Neural cell (in vitro differentiated cells): ENCODE results near the gene WDR33. TPM values are rescaled to one million over a fixed set of nuclear protein-coding genes. Genes with fewer than 3 reads are reported as not detected.

ENCODE experiments used
- H2AFZ ChIP-seq: fragments of 200-600, 300-800 bp; sonication (generic), shearing (Covaris generic); 2 replicates; pipeline ENCODE4 v1.6.0; 2014; ENCODE audit warnings: low read depth, mild to moderate bottlenecking, antibody characterized with exemption, low read length, moderate library complexity
- H3F3A ChIP-seq: fragments of 200-600 bp; shearing (Covaris generic); 2 replicates; pipeline ENCODE4 v1.6.1; 2016; ENCODE audit warnings: mild to moderate bottlenecking, moderate library complexity, mixed read lengths, antibody characterized with exemption, low read length; ENCODE audit not compliant: insufficient read depth, poor library complexity, severe bottlenecking
- H3K27ac ChIP-seq: fragments of 200-600, 300-800 bp; sonication (generic), shearing (Covaris generic); 2 replicates; pipeline ENCODE4 v1.5.1; 2014; ENCODE audit warnings: mild to moderate bottlenecking, low read length, moderate library complexity
- H3K27me3 ChIP-seq: fragments of 300-800, 200-600 bp; sonication (generic), shearing (Covaris generic); 2 replicates; pipeline ENCODE4 v1.6.0; 2014; ENCODE audit warnings: mild to moderate bottlenecking, low read depth, low read length, moderate library complexity; ENCODE audit not compliant: insufficient read depth
- H3K36me3 ChIP-seq: fragments of 300-800, 200-600 bp; sonication (generic), shearing (Covaris generic); 2 replicates; pipeline ENCODE4 v1.5.1; 2014; ENCODE audit warnings: mild to moderate bottlenecking, antibody characterized with exemption, low read length, moderate library complexity; ENCODE audit not compliant: insufficient read depth
- H3K4me2 ChIP-seq: fragments of 300-800, 200-600 bp; sonication (generic), shearing (Covaris generic); 2 replicates; pipeline ENCODE4 v1.6.0; 2014; ENCODE audit warnings: mild to moderate bottlenecking, low read length
- H3K4me3 ChIP-seq: fragments of 300-800, 200-600 bp; sonication (generic), shearing (Covaris generic); 2 replicates; pipeline ENCODE4 v1.5.1; 2014; ENCODE audit warnings: mild to moderate bottlenecking, low read length, moderate library complexity
- H3K79me2 ChIP-seq: fragments of 200-600 bp; shearing (Covaris generic); replicated peaks from 2 replicates; pipeline ENCODE4 v1.6.0; 2014; ENCODE audit warnings: mild to moderate bottlenecking, low read length, moderate library complexity; ENCODE audit not compliant: insufficient read depth
- H3K9ac ChIP-seq: fragments of 300-800, 200-600 bp; sonication (generic), shearing (Covaris generic); 2 replicates; pipeline ENCODE4 v1.6.1; 2016; ENCODE audit warnings: mild to moderate bottlenecking, low read length, mixed read lengths
- H3K9me2 ChIP-seq: fragments of 200-600 bp; shearing (Covaris generic); 2 replicates; pipeline ENCODE4 v1.6.1; 2016; ENCODE audit warnings: mild to moderate bottlenecking, low read length, mixed read lengths; ENCODE audit not compliant: insufficient read depth
- H3K9me3 ChIP-seq: fragments of 200-600, 300-800 bp; sonication (generic), shearing (Covaris generic); 2 replicates; pipeline ENCODE4 v1.6.1; 2016; ENCODE audit warnings: mild to moderate bottlenecking, mixed run types, low read length, moderate library complexity, mixed read lengths
- H4K20me1 ChIP-seq: fragments of 200-600 bp; shearing (Covaris generic); 2 replicates; pipeline ENCODE4 v1.6.1; 2016; ENCODE audit warnings: mild to moderate bottlenecking, mixed run types; ENCODE audit not compliant: insufficient read depth
- EP300 ChIP-seq: fragments of 450-650 bp; conservative IDR thresholded peaks from 2 replicates; pipeline ENCODE4 v1.6.1; 2014; ENCODE audit warnings: antibody characterized with exemption, mild to moderate bottlenecking, moderate library complexity; ENCODE audit not compliant: poor library complexity, severe bottlenecking
- EZH2 ChIP-seq: fragments of 200-600, 300-800 bp; shearing (Covaris generic), sonication (generic); IDR thresholded peaks from 2 replicates; pipeline ENCODE4 v1.6.1; 2014; ENCODE audit warnings: antibody characterized with exemption, low read length, borderline replicate concordance, mild to moderate bottlenecking; ENCODE audit not compliant: insufficient read depth, poor library complexity, severe bottlenecking
- MXI1 ChIP-seq: fragments of 450-650 bp; conservative IDR thresholded peaks from 2 replicates; pipeline ENCODE4 v1.6.1; 2014; ENCODE audit warnings: antibody characterized with exemption, mild to moderate bottlenecking; ENCODE audit not compliant: poor library complexity, severe bottlenecking
- POLR2AphosphoS5 ChIP-seq: IDR thresholded peaks from 2 replicates; pipeline ENCODE4 v1.6.1; 2012
- RAD21 ChIP-seq: fragments of 450-650 bp; conservative IDR thresholded peaks from 2 replicates; pipeline ENCODE4 v1.6.1; 2014; ENCODE audit warnings: antibody characterized with exemption, mild to moderate bottlenecking, moderate library complexity
- SMC3 ChIP-seq: fragments of 450-650 bp; conservative IDR thresholded peaks from 2 replicates; pipeline ENCODE4 v1.6.1; 2014; ENCODE audit warnings: antibody characterized with exemption, mild to moderate bottlenecking, moderate library complexity; ENCODE audit not compliant: poor library complexity
- TAF1 ChIP-seq: IDR thresholded peaks from 2 replicates; pipeline ENCODE4 v1.6.1; 2012; ENCODE audit warnings: low read depth
- polyA plus RNA-seq: library from polyadenylated mRNA; depleted of rRNA; stranded (reverse); fragments of >200 nt; gene quantifications from 2 replicates; pipeline ENCODE4 v1.2.3, GENCODE V29; 2014
- TF ChIP-seq, protein P1 (sequence below): fragments of 450-650 bp; IDR thresholded peaks from 2 replicates; pipeline ENCODE4 v1.5.1; 2014; ENCODE audit warnings: antibody characterized with exemption, mild to moderate bottlenecking, moderate library complexity; ENCODE audit not compliant: poor library complexity, severe bottlenecking
- TF ChIP-seq, protein P2 (sequence below): IDR thresholded peaks from 2 replicates; pipeline ENCODE4 v1.6.1; 2012; ENCODE audit warnings: borderline replicate concordance

The WDR33 gene
- polyA plus RNA-seq, 1 donor from 2014 or later: 58.7 TPM

- Histone ChIP-seq H3K27ac (no peak overlapping the region), H3K4me2 (no peak overlapping the region), H3K36me3 (peaks cover 8% of the 10 kb centered on the region), H3K9ac (no peak overlapping the region), H3F3A (no peaks in the 10 kb centered on the region), H4K20me1 (no peaks in the 10 kb centered on the region), H2AFZ (no peak overlapping the region), H3K4me3 (no peak overlapping the region), H3K27me3 (no peaks in the 10 kb centered on the region), H3K79me2 (peaks cover 18% of the 10 kb centered on the region), H3K9me3 (no peaks in the 10 kb centered on the region), H3K9me2 (no peaks in the 10 kb centered on the region)
- TF ChIP-seq, protein P1, sequence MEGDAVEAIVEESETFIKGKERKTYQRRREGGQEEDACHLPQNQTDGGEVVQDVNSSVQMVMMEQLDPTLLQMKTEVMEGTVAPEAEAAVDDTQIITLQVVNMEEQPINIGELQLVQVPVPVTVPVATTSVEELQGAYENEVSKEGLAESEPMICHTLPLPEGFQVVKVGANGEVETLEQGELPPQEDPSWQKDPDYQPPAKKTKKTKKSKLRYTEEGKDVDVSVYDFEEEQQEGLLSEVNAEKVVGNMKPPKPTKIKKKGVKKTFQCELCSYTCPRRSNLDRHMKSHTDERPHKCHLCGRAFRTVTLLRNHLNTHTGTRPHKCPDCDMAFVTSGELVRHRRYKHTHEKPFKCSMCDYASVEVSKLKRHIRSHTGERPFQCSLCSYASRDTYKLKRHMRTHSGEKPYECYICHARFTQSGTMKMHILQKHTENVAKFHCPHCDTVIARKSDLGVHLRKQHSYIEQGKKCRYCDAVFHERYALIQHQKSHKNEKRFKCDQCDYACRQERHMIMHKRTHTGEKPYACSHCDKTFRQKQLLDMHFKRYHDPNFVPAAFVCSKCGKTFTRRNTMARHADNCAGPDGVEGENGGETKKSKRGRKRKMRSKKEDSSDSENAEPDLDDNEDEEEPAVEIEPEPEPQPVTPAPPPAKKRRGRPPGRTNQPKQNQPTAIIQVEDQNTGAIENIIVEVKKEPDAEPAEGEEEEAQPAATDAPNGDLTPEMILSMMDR: no peak
- no peak for TF ChIP-seq RAD21
These were observed 102.9 kb downstream of the WDR33 start for GRCh38 chr2:127707890-127708648.

DNA sequence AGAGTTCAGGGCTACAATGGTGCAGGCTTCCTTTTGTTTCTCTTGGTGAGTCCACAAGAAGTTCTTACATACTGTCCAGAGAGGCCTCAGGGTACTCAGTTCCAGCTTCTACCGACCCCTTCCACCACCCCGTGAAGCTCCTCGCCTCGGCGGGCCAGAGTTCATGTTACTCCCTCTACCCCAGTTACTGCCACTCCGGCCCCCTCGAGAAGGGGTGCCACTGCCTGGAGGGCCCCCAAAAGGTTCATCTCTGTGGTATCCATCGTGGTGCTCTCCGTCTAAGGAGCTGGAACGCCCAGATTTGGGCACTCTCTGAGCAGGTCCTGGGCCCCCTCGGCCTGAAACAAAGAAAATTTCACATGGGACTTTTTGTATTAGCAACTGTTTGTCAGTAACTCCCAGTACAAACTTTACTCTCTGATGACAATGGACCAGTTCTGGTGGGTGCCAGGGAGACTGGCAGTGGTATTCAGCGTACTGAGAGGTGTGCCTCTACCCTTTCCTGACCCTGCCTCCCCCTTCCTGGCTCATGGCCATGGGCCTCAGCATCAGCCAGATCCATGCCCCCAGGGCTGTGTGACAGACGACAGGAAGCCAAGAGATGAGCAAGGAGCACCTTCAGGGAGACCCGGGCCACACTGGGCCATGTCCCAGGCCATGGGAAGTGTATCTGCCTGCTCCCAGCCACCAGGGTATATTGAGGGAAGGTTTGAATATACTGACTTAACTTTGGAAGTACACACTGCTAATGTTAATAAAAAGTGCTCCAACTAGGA, 104.6 kb downstream of the WDR33 start:
- TF ChIP-seq SMC3: no peak
- TF ChIP-seq MXI1: no peak
- TF ChIP-seq, protein P1: no peak
- no peak overlapping the region for H3K4me2 ChIP-seq
- H3K9me3 ChIP-seq: no peaks in the 10 kb centered on the region
- no peaks in the 10 kb centered on the region for H3K9me2 ChIP-seq
- no peaks in the 10 kb centered on the region for H3K27me3 ChIP-seq
- H3F3A ChIP-seq: peaks cover 10% of the 10 kb centered on the region
- no peaks in the 10 kb centered on the region for H4K20me1 ChIP-seq
- no peak overlapping the region for H3K9ac ChIP-seq
- H3K79me2 ChIP-seq: peaks cover 20% of the 10 kb centered on the region
- H3K4me3 ChIP-seq: no peak overlapping the region
- no peak overlapping the region for H2AFZ ChIP-seq
- peaks cover 11% of the 10 kb centered on the region for H3K36me3 ChIP-seq
- no peak overlapping the region for H3K27ac ChIP-seq

- H3K4me3 ChIP-seq: no peak overlapping the region
- H3F3A ChIP-seq: peaks cover 10% of the 10 kb centered on the region
- H4K20me1 ChIP-seq: no peaks in the 10 kb centered on the region
- peaks cover 20% of the 10 kb centered on the region for H3K79me2 ChIP-seq
- H3K4me2 ChIP-seq: no peak overlapping the region
- H3K27ac ChIP-seq: no peak overlapping the region
- H3K9me2 ChIP-seq: no peaks in the 10 kb centered on the region
- H3K27me3 ChIP-seq: no peaks in the 10 kb centered on the region
- H3K9me3 ChIP-seq: no peaks in the 10 kb centered on the region
- H2AFZ ChIP-seq: no peak overlapping the region
- peaks cover 11% of the 10 kb centered on the region for H3K36me3 ChIP-seq
- H3K9ac ChIP-seq: no peak overlapping the region
- TF ChIP-seq, protein P1: no peak
- TF ChIP-seq, protein P2, sequence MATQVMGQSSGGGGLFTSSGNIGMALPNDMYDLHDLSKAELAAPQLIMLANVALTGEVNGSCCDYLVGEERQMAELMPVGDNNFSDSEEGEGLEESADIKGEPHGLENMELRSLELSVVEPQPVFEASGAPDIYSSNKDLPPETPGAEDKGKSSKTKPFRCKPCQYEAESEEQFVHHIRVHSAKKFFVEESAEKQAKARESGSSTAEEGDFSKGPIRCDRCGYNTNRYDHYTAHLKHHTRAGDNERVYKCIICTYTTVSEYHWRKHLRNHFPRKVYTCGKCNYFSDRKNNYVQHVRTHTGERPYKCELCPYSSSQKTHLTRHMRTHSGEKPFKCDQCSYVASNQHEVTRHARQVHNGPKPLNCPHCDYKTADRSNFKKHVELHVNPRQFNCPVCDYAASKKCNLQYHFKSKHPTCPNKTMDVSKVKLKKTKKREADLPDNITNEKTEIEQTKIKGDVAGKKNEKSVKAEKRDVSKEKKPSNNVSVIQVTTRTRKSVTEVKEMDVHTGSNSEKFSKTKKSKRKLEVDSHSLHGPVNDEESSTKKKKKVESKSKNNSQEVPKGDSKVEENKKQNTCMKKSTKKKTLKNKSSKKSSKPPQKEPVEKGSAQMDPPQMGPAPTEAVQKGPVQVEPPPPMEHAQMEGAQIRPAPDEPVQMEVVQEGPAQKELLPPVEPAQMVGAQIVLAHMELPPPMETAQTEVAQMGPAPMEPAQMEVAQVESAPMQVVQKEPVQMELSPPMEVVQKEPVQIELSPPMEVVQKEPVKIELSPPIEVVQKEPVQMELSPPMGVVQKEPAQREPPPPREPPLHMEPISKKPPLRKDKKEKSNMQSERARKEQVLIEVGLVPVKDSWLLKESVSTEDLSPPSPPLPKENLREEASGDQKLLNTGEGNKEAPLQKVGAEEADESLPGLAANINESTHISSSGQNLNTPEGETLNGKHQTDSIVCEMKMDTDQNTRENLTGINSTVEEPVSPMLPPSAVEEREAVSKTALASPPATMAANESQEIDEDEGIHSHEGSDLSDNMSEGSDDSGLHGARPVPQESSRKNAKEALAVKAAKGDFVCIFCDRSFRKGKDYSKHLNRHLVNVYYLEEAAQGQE: no peak
- TF ChIP-seq EP300 (no peak), SMC3 (no peak), POLR2AphosphoS5 (no peak), TAF1 (no peak), RAD21 (no peak), EZH2 (no peak)
These were observed 105.4 kb downstream of the WDR33 start for GRCh38 chr2:127705391-127706065.
